ENCODE results near the gene LHB. TPM values are rescaled to one million over a fixed set of nuclear protein-coding genes. Genes with fewer than 3 reads are reported as not detected.

The LHB gene
- under 1 TPM in 1 of 2 donors, not detected in 1; 0.69 TPM for total RNA-seq

GRCh38 chr19:49017041-49017665 is at the start of gene LHB:
LHB (minus strand) TSS chr19:49017091; CDS start chr19:49017081, 10 bp downstream.

GRCh38 chr19:49064768-49065611 is 48.1 kb upstream of the LHB start, which contains the start of gene NTF4:
NTF4 (minus strand) TSS chr19:49064818; CDS start chr19:49061997, 2,821 bp downstream.

GRCh38 chr19:49057636-49058234 is 40.8 kb upstream of the LHB start, which contains the start of gene CGB7:
CGB7 (minus strand) TSS chr19:49057749; CDS start chr19:49055375, 2,374 bp downstream.

GRCh38 chr19:49049011-49049410 is 32.1 kb upstream of the LHB start, which contains the start of gene CGB8:
CGB8 (minus strand) TSS chr19:49049111; CDS start chr19:49048739, 372 bp downstream.

GRCh38 chr19:49043548-49043947 is 26.7 kb upstream of the LHB start, which contains the start of gene CGB5:
CGB5 (plus strand) TSS chr19:49043848; CDS start chr19:49044210, 362 bp downstream.

GRCh38 chr19:49036815-49037214 is 19.9 kb upstream of the LHB start, which contains the start of gene CGB1:
CGB1 (minus strand) TSS chr19:49036895; CDS start chr19:49036711, 184 bp downstream.

GRCh38 chr19:49031642-49032301 is 14.9 kb upstream of the LHB start, which contains the start of gene CGB2:
CGB2 (plus strand) TSS chr19:49031890; CDS start chr19:49032096, 206 bp downstream.

GRCh38 chr19:49024233-49024632 is 7.3 kb upstream of the LHB start, which contains the start of gene CGB3:
CGB3 (minus strand) TSS chr19:49024333; CDS start chr19:49023971, 362 bp downstream.

GRCh38 chr19:48993175-48994034 is 23.5 kb downstream of the LHB start, which contains the start of the genes GYS1 and RUVBL2:
GYS1 (minus strand) TSS chr19:48993309; CDS start chr19:48993112, 197 bp downstream.
RUVBL2 (plus strand) TSS chr19:48993887; CDS start chr19:48993912, 25 bp downstream.

Small RNA genes within 50 kb of the gene (small RNA-seq; reads per million reads assigned to genes)
- 0 reads per million in 2 donors for gene MIR6798

Other genes starting within 250 kb of the LHB start
- 10 to 100 TPM; 11.7 to 29.0 TPM for gene BCAT2, start 206.1 kb downstream of the LHB start, total RNA-seq
- 1 to 10 TPM; 4.1 to 4.7 TPM for gene HSD17B14, start 180.6 kb downstream of the LHB start, total RNA-seq
- gene PLEKHA4, start 148.5 kb downstream of the LHB start, total RNA-seq = 10 to 100 TPM; 26.6 to 34.1 TPM
- gene PPP1R15A, start 144.7 kb downstream of the LHB start, total RNA-seq = 10 to 100 TPM; 30.6 to 45.0 TPM
- under 1 TPM in 1 of 2 donors, not detected in 1; 0.34 TPM for gene TULP2, start 118.3 kb downstream of the LHB start, total RNA-seq
- gene NUCB1, start 116.8 kb downstream of the LHB start, total RNA-seq = 100 to 1,000 TPM; 174 to 185 TPM
- 1 to 10 TPM in 1 of 2 donors, under 1 TPM in 1; 0.33 to 1.0 TPM for gene DHDH, start 83.4 kb downstream of the LHB start, total RNA-seq
- gene BAX, start 62.2 kb downstream of the LHB start, total RNA-seq = 10 to 100 TPM; 53.3 to 59.9 TPM
- gene FTL, start 51.8 kb downstream of the LHB start, total RNA-seq = 1,000 to 10,000 TPM; 2,131 to 3,816 TPM
- gene GYS1, start 23.8 kb downstream of the LHB start, total RNA-seq = 10 to 100 TPM; 56.4 to 70.3 TPM
- gene RUVBL2, start 23.2 kb downstream of the LHB start, total RNA-seq = 100 to 1,000 TPM; 182 to 358 TPM
- gene CGB3, start 7.2 kb upstream of the LHB start, total RNA-seq = not detected
- gene CGB2, start 14.8 kb upstream of the LHB start, total RNA-seq = not detected
- gene CGB1, start 19.8 kb upstream of the LHB start, total RNA-seq = not detected
- not detected for gene CGB5, start 26.8 kb upstream of the LHB start, total RNA-seq
- gene CGB8, start 32.0 kb upstream of the LHB start, total RNA-seq = not detected
- gene CGB7, start 40.7 kb upstream of the LHB start, total RNA-seq = under 1 TPM; 0.33 to 0.34 TPM
- not detected for gene NTF4, start 47.7 kb upstream of the LHB start, total RNA-seq
- not detected for gene KCNA7, start 55.6 kb upstream of the LHB start, total RNA-seq
- 100 to 1,000 TPM; 132 to 144 TPM for gene SNRNP70, start 68.4 kb upstream of the LHB start, total RNA-seq
- gene LIN7B, start 97.3 kb upstream of the LHB start, total RNA-seq = 1 to 10 TPM; 5.9 to 7.0 TPM
- 1 to 10 TPM in 1 of 2 donors, under 1 TPM in 1; 0.67 to 1.0 TPM for gene C19orf73, start 102.1 kb upstream of the LHB start, total RNA-seq
- 1 to 10 TPM; 7.3 to 9.6 TPM for gene PPFIA3, start 102.5 kb upstream of the LHB start, total RNA-seq
- gene HRC, start 138.3 kb upstream of the LHB start, total RNA-seq = not detected
- gene TRPM4, start 140.7 kb upstream of the LHB start, total RNA-seq = 10 to 100 TPM; 18.6 to 23.0 TPM

All from melanocyte of skin (primary cell).